GM12865 (cell line): Measurements from ENCODE around the gene GID8.

Experiments used
- DNase-seq: peaks from one replicate; pipeline ENCODE4 v3.0.0; 2010; ENCODE audit warnings: low read depth
- H3K4me3 ChIP-seq: 2 replicates; pipeline ENCODE4 v1.5.1; 2011; ENCODE audit warnings: mild to moderate bottlenecking, low read depth, low read length, control low read depth
- TF ChIP-seq, protein P1 (sequence below): IDR thresholded peaks from 2 replicates; pipeline ENCODE4 v1.5.1; 2011; ENCODE audit warnings: low read length, control low read depth, low read depth, inconsistent platforms; ENCODE audit not compliant: insufficient read depth; ENCODE audit errors: missing control alignments

Gene GID8

DNA sequence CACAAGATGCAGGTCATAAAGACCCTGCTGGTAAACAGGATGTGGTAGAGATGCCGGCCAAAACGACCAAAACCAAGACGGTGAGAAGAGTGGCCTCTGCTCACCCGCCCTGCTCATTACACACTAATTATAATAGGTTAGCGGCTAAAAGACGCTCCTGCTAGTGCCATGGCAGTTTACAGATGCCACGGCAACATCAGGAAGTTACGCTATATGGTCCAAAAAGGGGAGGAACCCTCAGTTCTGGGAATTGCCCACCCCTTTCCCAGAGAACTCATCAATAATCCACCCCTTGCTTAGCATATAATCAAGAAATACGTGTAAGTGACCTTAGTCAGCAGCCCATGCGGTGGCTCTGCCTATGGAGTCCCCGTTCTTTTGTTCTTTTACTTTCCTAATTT is 51.3 kb downstream of the GID8 start:
- DNase-seq: peak; percentile 59

DNA sequence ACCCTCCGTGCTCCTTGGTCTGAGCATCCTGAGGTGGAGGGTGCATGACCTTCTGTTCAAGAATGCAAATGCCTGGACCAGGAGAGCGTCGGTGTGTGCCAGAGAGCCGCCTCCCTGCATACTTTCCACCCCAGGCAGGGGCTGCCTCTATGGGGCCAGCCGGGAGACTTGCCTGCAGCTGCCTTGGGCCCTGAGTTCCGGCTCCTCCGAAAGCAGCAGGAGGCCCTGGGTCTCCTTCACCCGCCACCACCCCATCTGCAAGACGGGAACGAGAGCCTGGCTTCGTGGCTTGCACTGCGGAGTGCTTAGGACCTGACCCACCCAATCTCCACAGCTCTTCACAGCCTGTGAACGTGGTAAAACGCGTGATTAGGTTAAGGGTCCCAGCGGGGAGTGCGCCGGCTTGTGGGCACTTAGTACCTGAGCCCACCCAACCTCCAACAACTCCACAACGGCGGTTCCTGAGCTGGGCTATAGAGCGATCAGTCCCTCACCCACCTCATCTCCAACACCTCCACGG is 52.4 kb downstream of the GID8 start:
- TF ChIP-seq, protein P1, sequence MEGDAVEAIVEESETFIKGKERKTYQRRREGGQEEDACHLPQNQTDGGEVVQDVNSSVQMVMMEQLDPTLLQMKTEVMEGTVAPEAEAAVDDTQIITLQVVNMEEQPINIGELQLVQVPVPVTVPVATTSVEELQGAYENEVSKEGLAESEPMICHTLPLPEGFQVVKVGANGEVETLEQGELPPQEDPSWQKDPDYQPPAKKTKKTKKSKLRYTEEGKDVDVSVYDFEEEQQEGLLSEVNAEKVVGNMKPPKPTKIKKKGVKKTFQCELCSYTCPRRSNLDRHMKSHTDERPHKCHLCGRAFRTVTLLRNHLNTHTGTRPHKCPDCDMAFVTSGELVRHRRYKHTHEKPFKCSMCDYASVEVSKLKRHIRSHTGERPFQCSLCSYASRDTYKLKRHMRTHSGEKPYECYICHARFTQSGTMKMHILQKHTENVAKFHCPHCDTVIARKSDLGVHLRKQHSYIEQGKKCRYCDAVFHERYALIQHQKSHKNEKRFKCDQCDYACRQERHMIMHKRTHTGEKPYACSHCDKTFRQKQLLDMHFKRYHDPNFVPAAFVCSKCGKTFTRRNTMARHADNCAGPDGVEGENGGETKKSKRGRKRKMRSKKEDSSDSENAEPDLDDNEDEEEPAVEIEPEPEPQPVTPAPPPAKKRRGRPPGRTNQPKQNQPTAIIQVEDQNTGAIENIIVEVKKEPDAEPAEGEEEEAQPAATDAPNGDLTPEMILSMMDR: no peak
- DNase-seq: no peak
- H3K4me3 ChIP-seq: no peak overlapping the region

More for the DNA sequence above, 51.3 kb downstream of the GID8 start:
- H3K4me3 ChIP-seq: peak overlapping the region; percentile 38
- TF ChIP-seq, protein P1: no peak

DNA sequence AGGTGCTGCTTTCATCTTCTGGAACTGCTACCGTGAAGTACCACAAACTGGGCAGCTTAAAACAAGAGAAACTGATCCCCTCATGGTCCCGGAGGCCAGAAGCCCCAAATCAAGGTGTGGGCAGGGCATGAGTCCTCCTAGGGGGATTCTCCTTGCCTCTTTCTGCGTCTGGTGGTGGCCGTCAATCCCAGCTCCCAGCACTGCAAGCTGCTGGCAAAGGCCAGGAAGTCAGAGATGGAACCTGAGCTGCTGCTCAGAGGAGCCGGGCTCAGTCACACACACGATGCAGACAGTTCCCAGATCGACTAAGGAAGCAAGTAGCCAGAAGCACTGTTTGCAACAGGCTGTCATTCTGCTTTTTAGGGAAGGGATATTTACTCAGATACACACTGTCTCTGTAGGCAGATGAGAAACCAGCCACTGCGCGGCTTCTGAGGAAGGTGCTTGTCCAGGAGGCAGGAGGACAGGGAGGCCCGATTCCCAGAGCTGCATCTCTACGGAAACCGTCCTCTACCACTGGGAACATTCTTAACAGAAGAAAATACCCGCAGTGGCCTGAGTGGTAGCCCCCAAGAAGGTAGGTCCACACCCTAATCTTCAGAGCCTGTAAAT is 53.4 kb downstream of the GID8 start:
- TF ChIP-seq, protein P1: no peak
- H3K4me3 ChIP-seq: no peak overlapping the region
- no peak for DNase-seq

DNA sequence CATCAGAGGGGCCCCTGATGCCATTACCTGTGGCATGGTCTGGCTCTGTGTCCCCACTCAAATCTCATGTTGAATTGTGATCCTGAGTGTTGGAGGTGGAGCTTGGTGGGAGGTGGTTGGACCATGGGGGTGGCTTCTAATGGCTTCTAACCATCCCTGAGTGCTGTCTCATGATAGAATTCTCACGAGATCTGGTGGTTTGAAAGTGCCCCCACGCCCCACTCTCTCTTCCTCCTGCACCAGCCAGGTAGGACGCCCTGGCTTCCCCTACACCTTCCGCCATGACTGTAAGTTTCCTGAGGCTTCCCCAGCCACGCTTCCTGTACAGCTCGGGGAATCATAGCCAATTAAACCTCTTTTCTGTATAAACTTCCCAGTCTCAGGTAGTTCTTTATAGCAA is 53.9 kb downstream of the GID8 start:
- TF ChIP-seq, protein P1: no peak
- DNase-seq: no peak
- no peak overlapping the region for H3K4me3 ChIP-seq

DNA sequence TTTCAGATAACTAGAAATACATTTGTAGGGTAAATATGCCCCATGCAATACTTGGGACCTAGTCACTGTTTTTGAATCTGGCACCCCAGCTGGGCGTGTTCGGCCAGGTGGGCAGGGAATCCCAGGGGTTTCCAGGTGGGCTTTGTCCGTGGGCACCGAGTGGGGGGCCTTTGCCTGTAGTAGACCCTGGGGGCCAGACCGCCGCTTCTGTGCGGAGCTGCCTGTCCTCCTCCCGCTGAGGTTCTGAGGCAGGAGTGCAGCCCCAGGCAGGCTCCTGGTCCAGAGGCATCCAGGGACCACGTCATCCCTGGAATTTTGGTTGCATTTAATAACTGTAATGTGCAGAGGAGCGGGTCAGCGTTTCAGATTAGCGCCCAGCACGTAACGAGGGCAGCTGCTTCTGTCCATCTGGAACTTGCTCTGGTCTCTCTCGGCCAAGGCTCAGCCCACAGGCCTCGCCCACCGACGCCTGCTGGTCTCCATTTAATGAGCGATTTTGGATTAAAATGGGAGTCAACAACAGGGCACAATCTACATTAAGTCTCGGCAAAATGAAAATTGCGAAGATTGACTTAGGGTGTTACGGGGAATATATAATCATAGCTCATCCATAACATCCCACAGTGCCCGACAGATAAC is 56.0 kb downstream of the GID8 start:
- H3K4me3 ChIP-seq: no peak overlapping the region
- DNase-seq: no peak
- TF ChIP-seq, protein P1: no peak

DNA sequence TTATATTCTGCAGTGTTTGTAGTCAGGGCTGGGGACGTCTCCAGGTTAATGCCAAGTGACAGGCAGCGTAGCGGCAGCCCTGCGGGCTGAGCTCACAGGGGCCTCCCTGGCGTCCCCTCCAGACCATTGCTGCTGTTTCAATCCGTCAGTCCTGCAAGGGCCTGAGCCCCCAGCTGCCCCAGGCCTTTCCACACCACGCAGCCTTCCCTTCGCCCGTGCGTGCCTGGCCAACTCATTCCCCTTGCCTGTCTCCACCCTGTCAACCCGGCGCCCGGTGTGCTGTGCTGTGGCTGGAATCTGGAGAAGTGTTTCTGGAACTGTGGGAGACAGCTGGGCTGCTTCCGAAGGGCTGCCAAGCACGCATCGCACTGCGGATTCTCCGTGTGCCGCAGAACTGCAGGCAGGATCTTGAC is 56.9 kb downstream of the GID8 start:
- no peak for DNase-seq
- TF ChIP-seq, protein P1: no peak
- H3K4me3 ChIP-seq: no peak overlapping the region
